Left ventricle myocardium inferior (tissue), 1 donor: Measurements from ENCODE around the gene ABCA2. TPM values are rescaled to one million over a fixed set of nuclear protein-coding genes. Genes with fewer than 3 reads are reported as not detected.

ENCODE experiments used
- DNase-seq: peaks from one replicate; pipeline ENCODE4 v3.0.0-alpha.2; 2020
- H3K27ac ChIP-seq: fragments of 200-600 bp; replicated peaks from 2 replicates; pipeline ENCODE4 v1.8.0; 2021
- H3K27me3 ChIP-seq: fragments of 200-600 bp; 2 replicates; pipeline ENCODE4 v1.8.0; 2021; ENCODE audit warnings: low read depth
- H3K36me3 ChIP-seq: fragments of 200-600 bp; 2 replicates; pipeline ENCODE4 v1.8.0; 2021
- H3K4me1 ChIP-seq: fragments of 200-600 bp; 2 replicates; pipeline ENCODE4 v1.8.0; 2021
- H3K4me3 ChIP-seq: fragments of 200-600 bp; 2 replicates; pipeline ENCODE4 v1.8.0; 2021; ENCODE audit warnings: mild to moderate bottlenecking, moderate library complexity
- H3K9me3 ChIP-seq: fragments of 200-600 bp; replicated peaks from 2 replicates; pipeline ENCODE4 v1.8.0; 2021
- CTCF ChIP-seq: fragments of 200-600 bp; IDR thresholded peaks from 2 replicates; pipeline ENCODE4 v1.8.0; 2021; ENCODE audit warnings: antibody characterized with exemption, mild to moderate bottlenecking, borderline replicate concordance
- intact Hi-C: fragments of 100-400 bp; cut with micrococcal nuclease; formaldehyde crosslinking; loops from one replicate; pipeline ENCODE4 v1.11.0; 2022
- total RNA-seq: library from RNA; stranded (reverse); fragmentation: NEBNext Ultra II Directional; extraction: Animal tissue kit (Norgen Biotek cat#: 25700); gene quantifications from one replicate; pipeline ENCODE4 v1.2.1, GENCODE V29; 2021
- donor health status: DM: no; HTN: yes; CAD: no; lungs with severe emphysema.

ABCA2 gene
- total RNA-seq, 1 donor from 2014 or later: 29.9 TPM

- H3K9me3 ChIP-seq: peaks cover 6% of the 10 kb centered on the region
- peaks cover 5% of the 10 kb centered on the region for H3K4me1 ChIP-seq
- DNase-seq: no peak
- H3K36me3 ChIP-seq: no peaks in the 10 kb centered on the region
- H3K4me3 ChIP-seq: no peak overlapping the region
- no peak overlapping the region for H3K27ac ChIP-seq
- intact Hi-C loops: no loop called here
- no peak for TF ChIP-seq CTCF
- peaks cover 8% of the 10 kb centered on the region for H3K27me3 ChIP-seq
These were observed 25.4 kb downstream of the ABCA2 start for GRCh38 chr9:137002646-137003041.

- Histone ChIP-seq H3K4me1 (peaks cover 11% of the 10 kb centered on the region), H3K36me3 (no peaks in the 10 kb centered on the region)
- TF ChIP-seq CTCF: no peak
These were observed 26.0 kb downstream of the ABCA2 start for GRCh38 chr9:137001857-137002645.

GRCh38 chr9:137000177-137000930, 27.7 kb downstream of the ABCA2 start:
- Histone ChIP-seq H3K27me3 (peaks cover 31% of the 10 kb centered on the region), H3K36me3 (no peaks in the 10 kb centered on the region), H3K27ac (no peak overlapping the region), H3K9me3 (peaks cover 6% of the 10 kb centered on the region), H3K4me3 (no peak overlapping the region), H3K4me1 (peaks cover 28% of the 10 kb centered on the region)
- no peak for DNase-seq
- intact Hi-C loops: no loop called here
- no peak for TF ChIP-seq CTCF

More at GRCh38 chr9:137001857-137002645, 26.0 kb downstream of the ABCA2 start:
- Histone ChIP-seq H3K4me3 (no peak overlapping the region), H3K27me3 (peaks cover 14% of the 10 kb centered on the region), H3K27ac (no peak overlapping the region), H3K9me3 (peaks cover 6% of the 10 kb centered on the region)
- no peak for DNase-seq
- intact Hi-C loops: no loop called here

- TF ChIP-seq CTCF: peak; percentile 30
- H3K4me1 ChIP-seq: peaks cover 53% of the 10 kb centered on the region
- peaks cover 55% of the 10 kb centered on the region for H3K27me3 ChIP-seq
- H3K27ac ChIP-seq: no peak overlapping the region
- peaks cover 11% of the 10 kb centered on the region for H3K36me3 ChIP-seq
- H3K4me3 ChIP-seq: no peak overlapping the region
- H3K9me3 ChIP-seq: no peaks in the 10 kb centered on the region
- DNase-seq: no peak
- intact Hi-C loops: no loop called here
These were observed 30.2 kb downstream of the ABCA2 start for GRCh38 chr9:136997830-136998234.

- Histone ChIP-seq H3K4me3 (no peak overlapping the region), H3K36me3 (peaks cover 11% of the 10 kb centered on the region), H3K27ac (no peak overlapping the region), H3K9me3 (no peaks in the 10 kb centered on the region), H3K27me3 (peaks cover 55% of the 10 kb centered on the region), H3K4me1 (peaks cover 57% of the 10 kb centered on the region)
- DNase-seq: no peak
- no peak for TF ChIP-seq CTCF
- intact Hi-C loops: no loop called here
These were observed 30.7 kb downstream of the ABCA2 start for GRCh38 chr9:136997371-136997770.
